ENCODE data around the gene ANAPC5. TPM values are rescaled to one million over a fixed set of nuclear protein-coding genes. Genes with fewer than 3 reads are reported as not detected.

The ANAPC5 gene
- total RNA-seq, 1 donor from 2014 or later = 65.1 TPM

DNA sequence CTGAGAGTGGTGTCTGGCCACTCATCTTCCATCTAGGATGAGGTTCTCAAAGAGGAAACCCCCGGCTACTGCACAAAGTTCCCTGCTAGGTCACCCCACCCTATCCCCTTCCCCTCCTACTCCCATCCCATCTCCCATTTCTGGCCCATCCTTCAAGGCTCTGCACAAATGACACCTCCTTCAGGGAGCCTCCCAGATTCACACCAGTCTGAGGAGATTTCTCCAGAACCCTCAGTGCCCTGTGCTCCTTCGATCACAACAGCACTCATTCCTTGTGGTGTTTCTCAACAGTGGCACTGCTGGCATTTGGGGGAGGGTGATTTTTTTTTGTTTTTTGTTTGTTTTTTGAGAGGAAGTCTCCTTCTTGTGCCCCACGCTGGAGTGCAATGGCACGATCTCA, 58.6 kb downstream of the ANAPC5 start:
- Histone ChIP-seq H3K27me3 (ENCODE audit: low read depth) (no peaks in the 10 kb centered on the region), H3K9me3 (replicated peaks) (no peaks in the 10 kb centered on the region), H3K4me1 (peaks cover 64% of the 10 kb centered on the region), H3K27ac (replicated peaks) (no peak overlapping the region), H3K4me3 (no peak overlapping the region), H3K36me3 (peaks cover 11% of the 10 kb centered on the region)
- TF ChIP-seq, protein P1, sequence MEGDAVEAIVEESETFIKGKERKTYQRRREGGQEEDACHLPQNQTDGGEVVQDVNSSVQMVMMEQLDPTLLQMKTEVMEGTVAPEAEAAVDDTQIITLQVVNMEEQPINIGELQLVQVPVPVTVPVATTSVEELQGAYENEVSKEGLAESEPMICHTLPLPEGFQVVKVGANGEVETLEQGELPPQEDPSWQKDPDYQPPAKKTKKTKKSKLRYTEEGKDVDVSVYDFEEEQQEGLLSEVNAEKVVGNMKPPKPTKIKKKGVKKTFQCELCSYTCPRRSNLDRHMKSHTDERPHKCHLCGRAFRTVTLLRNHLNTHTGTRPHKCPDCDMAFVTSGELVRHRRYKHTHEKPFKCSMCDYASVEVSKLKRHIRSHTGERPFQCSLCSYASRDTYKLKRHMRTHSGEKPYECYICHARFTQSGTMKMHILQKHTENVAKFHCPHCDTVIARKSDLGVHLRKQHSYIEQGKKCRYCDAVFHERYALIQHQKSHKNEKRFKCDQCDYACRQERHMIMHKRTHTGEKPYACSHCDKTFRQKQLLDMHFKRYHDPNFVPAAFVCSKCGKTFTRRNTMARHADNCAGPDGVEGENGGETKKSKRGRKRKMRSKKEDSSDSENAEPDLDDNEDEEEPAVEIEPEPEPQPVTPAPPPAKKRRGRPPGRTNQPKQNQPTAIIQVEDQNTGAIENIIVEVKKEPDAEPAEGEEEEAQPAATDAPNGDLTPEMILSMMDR (IDR thresholded peaks at IDR 0.05; ENCODE audit: borderline replicate concordance) = no peak
- no peak for DNase-seq
- intact Hi-C loops (cut with micrococcal nuclease) = no loop called here

DNA sequence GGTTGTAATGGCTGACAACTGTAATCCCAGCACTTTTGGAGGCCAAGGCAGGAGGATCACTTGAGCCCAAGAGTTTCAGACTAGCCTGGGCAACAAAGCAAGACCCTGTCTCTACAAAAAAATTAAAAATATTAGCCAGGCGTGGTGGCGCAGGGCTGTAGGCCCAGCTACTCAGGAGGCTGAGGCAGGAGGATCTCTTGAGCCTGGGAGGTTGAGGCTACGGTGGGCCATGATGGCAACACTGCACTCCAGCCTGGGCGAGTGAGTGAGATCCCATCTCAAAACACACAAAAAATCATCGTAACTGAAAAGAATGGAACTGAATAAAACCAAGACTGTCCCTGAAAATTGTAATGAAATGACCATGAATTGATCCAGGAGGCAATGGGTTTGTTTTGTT, 61.8 kb downstream of the ANAPC5 start:
- Histone ChIP-seq H3K9me3 (replicated peaks) (no peaks in the 10 kb centered on the region), H3K27me3 (ENCODE audit: low read depth) (no peaks in the 10 kb centered on the region), H3K4me3 (no peak overlapping the region), H3K4me1 (peaks cover 58% of the 10 kb centered on the region), H3K27ac (replicated peaks) (peak overlapping the region; percentile 57), H3K36me3 (peaks cover 11% of the 10 kb centered on the region)
- TF ChIP-seq, protein P1 (IDR thresholded peaks at IDR 0.05; ENCODE audit: borderline replicate concordance) = no peak
- no peak for DNase-seq
- intact Hi-C loops (cut with micrococcal nuclease) = no loop called here

DNA sequence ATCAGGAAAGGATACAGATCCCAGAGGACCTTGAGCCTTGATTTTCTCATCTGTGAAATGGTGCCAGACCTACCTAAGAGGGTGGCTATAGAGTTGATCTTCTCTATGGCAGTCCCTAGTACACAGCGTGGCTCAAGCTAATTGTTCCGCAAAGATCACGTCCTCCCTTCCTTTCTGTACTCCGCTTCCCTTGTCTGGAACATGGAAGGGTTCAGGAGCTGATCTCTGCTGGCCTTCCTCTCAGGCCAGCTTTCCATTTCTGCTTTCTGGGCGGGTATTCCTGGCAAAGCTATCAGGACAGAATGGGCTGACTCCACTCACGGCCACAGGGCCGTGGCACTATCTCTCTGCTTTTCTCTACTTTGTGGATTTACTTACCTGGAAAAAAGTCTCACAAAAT, 62.2 kb downstream of the ANAPC5 start:
- Histone ChIP-seq H3K4me1 (peaks cover 58% of the 10 kb centered on the region), H3K27me3 (ENCODE audit: low read depth) (no peaks in the 10 kb centered on the region), H3K9me3 (replicated peaks) (no peaks in the 10 kb centered on the region), H3K4me3 (no peak overlapping the region), H3K36me3 (peaks cover 11% of the 10 kb centered on the region), H3K27ac (replicated peaks) (peak overlapping the region; percentile 57)
- no peak for DNase-seq
- intact Hi-C loops (cut with micrococcal nuclease) = no loop called here
- TF ChIP-seq, protein P1 (IDR thresholded peaks at IDR 0.05; ENCODE audit: borderline replicate concordance) = no peak

DNA sequence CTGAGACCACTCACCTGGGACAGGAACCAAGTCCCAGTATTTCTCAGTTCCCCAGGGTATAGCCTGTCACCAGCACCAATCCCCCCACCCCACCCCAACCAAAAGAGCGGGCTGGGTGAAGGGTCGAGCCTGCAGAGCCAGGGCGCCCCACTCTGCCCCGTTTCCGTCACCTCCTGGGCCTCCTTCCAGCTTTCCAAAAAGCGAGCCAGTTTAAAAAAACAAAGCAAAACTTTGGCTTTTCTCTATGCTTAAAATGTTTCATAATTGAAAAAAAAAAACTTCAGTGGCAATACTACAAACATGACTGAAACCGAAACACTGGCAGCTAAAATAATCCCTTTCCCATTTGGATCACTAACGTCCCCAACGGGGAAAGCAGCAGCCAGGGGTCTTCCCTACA, 63.2 kb downstream of the ANAPC5 start:
- TF ChIP-seq, protein P1 (IDR thresholded peaks at IDR 0.05; ENCODE audit: borderline replicate concordance) = no peak
- intact Hi-C loops (cut with micrococcal nuclease) = no loop called here
- peaks cover 11% of the 10 kb centered on the region for H3K36me3 ChIP-seq
- H3K27ac ChIP-seq (replicated peaks) = peak overlapping the region; percentile 57
- H3K9me3 ChIP-seq (replicated peaks) = no peaks in the 10 kb centered on the region
- no peaks in the 10 kb centered on the region for H3K27me3 ChIP-seq (ENCODE audit: low read depth)
- H3K4me3 ChIP-seq = peak overlapping the region; percentile 12
- no peak for DNase-seq
- peaks cover 50% of the 10 kb centered on the region for H3K4me1 ChIP-seq

DNA sequence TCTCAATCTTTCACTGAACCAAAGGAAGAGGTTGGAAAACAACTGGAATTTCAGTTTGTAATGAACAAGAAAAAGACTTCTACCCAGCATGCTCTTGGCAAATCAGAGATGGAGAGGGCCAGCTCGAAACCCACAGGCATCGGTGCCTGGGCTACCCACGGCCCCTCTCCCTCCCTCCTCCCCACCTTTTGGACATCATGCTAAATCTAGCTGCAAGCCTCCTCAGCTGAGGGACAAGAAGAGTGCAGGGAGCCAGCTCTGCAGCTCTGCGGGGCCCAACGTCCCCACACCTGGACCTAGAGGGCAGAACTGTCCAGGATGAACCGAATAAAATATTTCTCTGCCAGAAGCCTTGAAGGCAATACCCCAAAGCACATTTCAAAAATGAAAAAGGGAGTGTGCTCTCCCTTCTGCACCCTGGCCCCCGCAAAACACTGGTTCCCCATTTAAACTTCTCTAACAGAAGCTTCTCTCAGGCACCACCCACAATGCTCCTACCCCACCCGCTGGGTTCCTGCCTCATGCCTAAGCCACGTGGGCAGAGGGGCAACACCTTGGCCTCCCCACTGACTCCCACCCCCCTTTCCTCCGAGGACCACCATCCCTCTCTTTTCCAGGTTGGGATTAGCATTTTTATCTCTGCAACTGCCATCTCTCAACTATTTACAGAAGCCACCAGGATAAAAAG, 63.9 kb downstream of the ANAPC5 start:
- Histone ChIP-seq H3K4me3 (no peak overlapping the region), H3K27me3 (ENCODE audit: low read depth) (no peaks in the 10 kb centered on the region), H3K36me3 (peaks cover 11% of the 10 kb centered on the region), H3K27ac (replicated peaks) (peak overlapping the region; percentile 57), H3K4me1 (peaks cover 46% of the 10 kb centered on the region), H3K9me3 (replicated peaks) (no peaks in the 10 kb centered on the region)
- TF ChIP-seq, protein P1 (IDR thresholded peaks at IDR 0.05; ENCODE audit: borderline replicate concordance) = no peak
- no peak for DNase-seq
- intact Hi-C loops (cut with micrococcal nuclease) = no loop called here

Measured in left ventricle myocardium inferior (tissue), 1 donor.